Pons (tissue), 1 donor: ENCODE data around the gene CD82.

Source experiments
- DNase-seq: peaks from one replicate; pipeline ENCODE4 v3.0.0-alpha.2; 2016; ENCODE audit warnings: low spot score

CD82 gene

DNA sequence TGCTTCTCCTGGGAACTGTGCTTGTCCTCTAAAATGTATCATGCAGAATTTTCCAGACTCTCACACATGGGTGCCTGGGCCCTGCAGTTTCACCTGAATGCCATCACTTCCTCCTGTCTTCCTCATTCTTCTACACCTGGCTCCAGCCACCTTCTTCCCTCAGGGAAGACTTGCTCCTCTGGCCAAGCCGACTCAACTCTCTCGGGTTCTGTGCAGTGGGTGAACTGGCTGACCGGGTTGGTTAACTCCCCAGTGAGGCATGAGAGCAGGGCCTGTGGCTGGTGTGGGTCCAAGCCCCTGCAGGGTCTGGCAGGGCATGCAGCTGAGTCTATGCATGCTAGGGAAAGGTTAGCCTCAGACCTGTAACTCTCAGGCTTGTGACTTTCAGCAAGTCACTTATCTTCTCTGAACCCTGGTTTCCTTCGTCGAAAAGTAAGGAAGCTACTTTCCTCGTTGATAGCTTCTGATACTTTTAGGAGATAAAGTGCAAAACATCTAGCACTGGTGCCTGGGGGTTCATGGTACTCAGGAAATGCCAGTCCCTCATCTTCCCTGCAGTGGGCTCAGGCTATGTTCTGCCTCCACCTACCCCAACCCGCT is 11.9 kb downstream of the CD82 start:
- DNase-seq: no peak

- no peak for DNase-seq
Measured at GRCh38 chr11:44578279-44578678, 12.8 kb downstream of the CD82 start.

DNA sequence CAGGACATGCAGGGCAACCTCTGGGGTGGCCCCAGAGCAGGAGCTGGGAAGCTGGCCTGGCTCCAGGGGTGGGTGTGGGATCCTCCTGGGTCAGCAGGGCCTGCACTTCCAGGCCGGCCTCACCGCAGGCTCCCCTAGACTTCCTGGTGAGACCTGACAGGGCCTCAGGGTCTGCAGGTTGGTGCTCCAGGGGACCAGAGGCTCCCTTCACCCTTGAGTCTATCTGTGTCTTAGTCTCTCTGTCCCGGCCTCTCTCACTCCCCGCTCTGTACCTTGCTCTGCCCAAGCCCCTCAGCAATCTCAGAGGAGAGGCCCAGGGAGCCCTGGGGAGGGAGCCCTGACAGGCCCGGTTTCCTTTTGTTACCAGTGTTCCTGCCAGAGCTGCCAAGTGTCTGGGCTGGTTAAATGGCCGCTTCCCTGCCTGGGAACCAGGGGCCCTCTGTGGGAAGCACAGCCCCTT is 13.9 kb downstream of the CD82 start:
- no peak for DNase-seq

GRCh38 chr11:44580701-44581100 is 15.2 kb downstream of the CD82 start:
- no peak for DNase-seq

DNA sequence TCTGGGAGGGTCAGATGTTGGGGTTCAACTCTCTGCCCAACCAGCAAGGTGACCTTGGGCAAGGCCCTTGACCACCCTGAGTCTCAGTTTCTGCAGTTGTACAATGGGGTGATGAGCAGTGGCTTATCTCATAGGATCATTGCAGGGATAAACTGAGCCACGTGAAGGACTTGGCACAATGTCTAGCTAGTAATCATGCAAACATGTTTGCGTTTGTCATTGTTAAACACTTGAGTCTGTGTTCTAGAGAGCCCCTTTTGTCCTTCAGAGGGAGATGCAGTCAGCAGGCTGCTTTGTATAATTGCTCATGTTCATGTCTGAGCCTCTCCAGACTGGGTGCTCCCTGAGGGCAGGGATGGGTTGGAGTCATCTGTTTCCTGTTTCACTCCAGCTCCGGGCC is 15.8 kb downstream of the CD82 start:
- no peak for DNase-seq

- no peak for DNase-seq
Measured at GRCh38 chr11:44582641-44583352, 17.3 kb downstream of the CD82 start.

DNA sequence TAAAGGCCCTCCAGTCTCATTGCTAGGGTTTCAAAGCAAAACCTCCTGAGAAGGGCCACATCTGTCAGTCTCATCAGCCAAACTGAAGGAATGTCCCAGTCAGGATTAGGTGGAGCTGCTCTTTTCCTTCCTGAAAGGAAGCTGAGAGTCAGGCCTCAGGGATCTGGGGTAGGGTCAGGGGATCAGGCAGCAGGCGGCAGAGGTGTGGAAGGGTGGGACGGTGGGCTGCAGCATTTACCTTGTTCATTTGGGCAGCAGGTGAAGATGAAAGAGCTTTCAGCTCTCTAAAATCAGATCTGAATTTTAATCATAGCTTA is 17.8 kb downstream of the CD82 start:
- DNase-seq: no peak

DNA sequence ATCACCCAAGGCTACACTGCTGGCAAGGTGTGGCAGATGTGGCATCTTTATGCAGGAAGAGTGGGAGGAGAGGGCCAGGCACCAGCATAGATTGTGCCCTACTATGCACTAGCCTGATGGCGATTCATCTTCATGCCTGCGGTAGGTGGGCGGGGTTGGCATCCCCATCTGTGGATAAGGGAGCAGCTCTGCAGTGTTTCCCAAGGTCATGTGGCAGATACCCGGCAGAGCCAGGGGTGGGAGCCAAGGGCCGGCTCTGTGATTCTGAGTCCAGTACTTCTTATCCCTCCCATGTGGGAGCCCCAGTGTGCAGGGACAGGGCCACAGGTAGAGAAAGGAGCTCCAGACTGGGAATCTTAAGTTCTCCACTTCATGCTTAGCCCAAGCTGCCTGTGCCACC is 20.0 kb downstream of the CD82 start:
- DNase-seq: no peak

DNA sequence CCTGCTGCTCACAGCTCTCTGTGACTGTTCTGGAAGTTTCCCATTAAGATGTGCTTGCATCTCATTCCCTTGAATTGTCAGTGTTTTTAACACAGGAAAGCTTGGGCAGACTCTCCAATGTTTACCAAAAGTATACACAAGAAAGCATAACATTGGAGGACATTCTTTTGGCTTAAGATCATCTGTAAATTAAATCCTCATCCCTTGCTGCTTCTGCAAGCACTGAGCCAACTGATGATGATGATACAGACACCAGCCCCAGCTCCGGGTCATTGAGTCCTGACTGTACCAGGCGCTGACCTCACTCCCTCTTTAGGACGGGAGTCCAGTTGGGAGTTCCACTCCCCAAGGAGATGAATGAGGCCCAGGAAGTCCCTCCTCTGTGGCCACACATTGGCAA is 23.8 kb downstream of the CD82 start:
- DNase-seq: peak; percentile 66

DNA sequence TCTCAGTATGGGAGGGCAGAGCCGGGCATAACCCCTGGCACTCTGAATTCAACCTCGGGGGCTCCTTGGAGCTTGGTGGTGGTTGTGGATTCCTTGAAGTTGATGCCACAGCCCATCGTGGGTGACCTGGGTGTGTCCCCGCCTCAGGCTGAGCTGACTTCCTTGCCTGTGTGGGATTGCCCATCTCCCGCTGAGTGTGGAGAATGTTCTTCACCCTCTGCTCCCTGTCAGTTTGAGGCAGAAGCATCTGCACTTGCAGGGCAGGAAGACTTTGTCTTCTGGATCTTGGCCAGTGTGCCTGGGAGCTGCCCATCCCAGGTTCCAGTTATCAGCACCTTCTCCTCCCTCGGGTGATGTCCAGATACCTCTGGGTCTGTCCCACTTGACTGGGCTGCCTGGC is 25.3 kb downstream of the CD82 start:
- no peak for DNase-seq

- DNase-seq: no peak
Measured at GRCh38 chr11:44591557-44591956, 26.1 kb downstream of the CD82 start.

- no peak for DNase-seq
Measured at GRCh38 chr11:44592125-44592940, 26.9 kb downstream of the CD82 start.

DNA sequence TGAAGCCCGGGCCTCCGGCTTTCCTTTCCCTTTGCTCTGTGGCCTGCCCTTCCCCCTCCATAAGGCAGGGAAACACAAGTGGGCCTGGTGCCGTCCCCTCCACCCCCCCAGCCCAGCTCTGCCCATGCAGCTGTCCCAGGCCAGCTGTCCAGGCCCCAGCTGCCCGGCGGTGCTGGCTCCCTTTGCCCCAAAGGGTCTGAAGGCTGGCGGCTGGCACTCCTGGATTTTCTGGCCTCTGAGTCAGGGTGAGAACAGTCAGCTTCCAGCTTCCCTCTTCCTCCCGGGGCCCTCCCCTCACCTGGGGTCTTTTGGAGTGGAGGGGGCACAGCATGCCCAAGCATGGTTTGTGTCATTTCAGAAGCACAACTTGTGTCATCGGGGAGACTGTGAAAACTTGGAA is 27.8 kb downstream of the CD82 start:
- DNase-seq: peak; percentile 86

DNA sequence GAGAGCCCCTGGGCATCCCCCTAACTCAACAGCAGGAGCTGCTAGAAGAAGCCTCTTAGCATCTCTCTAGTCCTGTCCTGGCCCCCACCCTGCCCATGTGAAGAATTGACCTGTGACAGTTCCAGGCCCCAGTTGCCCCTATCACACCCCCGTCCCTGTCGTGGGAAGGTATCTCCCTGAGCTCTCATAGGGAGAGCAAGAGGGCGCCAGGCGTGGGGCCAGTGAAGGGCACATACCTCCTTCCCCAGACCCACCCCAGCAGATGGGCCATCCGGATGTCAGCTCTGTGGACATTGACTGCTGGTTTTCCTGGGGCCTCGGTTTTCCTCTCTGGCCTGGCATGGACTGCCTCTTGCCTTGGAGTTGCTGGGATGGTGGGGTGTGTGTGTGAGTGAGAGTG is 29.5 kb downstream of the CD82 start:
- no peak for DNase-seq

- DNase-seq: peak; percentile 78
Measured at GRCh38 chr11:44595964-44596381, 30.5 kb downstream of the CD82 start.

DNA sequence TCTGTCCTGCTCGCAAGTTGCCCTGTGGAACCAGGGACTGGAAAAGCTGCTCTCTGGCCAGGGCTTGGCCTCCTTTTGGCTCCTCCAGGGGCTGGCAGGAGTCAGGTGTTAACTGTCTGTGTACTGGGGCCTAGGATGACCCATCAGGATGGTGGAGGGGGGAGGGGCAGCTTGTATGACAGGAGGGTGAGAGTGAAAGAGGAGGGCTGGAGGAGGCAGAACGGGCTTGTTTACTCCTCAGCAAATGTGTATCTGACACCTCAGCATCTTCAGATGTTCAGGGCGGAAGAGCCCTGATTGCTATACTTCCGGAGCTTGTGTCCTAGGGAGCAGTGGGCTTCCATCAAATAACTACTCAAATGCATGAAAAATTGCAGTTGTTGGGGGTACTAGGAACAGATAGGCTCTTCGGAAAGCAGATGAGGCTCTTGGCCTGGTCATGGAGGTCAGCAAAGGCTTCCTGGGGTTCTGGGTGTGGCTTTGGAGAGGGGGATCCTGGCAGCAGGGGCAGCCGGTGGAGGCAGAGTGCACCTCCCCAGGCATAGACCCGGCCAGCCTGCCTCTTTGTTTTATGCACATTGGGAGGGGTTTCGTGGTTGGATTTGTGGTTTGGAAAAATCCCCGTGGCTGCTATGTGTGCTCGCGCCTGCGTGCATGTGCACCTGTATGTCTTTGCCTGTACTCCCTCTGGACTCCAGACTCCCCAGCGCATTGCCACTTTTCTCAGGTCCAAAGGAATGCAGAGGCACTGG is 31.2 kb downstream of the CD82 start:
- no peak for DNase-seq

DNA sequence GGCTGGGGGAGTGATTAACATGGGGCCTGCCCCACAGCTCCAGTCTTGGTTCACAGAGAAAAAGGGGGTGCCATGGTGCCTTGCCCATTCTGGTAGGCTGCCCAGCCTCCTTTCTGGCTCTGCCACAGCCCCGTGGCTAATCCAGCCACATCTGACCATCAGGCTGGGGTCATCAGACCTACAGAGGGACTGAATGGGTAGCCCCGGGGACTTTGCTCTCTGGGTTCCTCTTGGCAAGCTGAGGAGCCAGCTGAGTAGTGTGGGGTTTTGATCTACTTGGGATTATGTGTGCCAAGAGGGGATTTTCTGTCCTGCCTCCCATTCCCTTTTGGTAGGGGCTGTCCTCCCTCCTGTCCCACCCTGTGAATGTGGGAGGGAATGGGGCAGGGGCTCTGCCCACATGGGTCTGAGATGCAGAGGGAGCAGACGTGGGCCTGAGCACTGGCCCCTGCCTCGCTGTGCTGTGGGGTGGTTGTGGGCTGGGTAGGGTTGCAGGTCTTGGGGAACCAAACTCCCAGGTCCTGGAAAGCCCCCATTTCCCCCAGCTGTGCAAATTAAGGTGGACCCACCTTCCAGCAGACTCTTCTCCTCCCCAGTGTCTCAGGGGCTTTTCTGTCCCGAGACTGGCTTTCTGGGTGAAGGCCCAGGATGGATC is 32.0 kb downstream of the CD82 start:
- no peak for DNase-seq

DNA sequence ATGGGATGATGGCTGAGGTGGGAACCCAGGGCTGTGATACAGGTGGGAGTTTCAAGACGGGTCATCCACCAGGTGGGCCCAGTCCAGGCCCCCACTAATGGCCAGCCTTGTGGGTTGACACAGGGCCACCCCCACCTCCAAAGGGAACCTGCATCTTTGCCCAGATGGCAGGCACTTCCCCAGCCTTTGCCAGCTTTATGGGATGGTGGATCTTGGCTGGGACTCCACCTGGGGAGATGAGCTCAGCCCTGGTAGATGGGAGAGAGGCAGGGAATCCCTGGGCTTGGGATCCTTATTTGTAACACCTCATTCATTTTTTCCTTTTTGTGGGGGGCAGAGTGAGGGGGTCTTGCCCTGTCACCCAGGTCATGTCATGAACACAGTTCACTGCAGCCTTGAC is 33.4 kb downstream of the CD82 start:
- DNase-seq: no peak

DNA sequence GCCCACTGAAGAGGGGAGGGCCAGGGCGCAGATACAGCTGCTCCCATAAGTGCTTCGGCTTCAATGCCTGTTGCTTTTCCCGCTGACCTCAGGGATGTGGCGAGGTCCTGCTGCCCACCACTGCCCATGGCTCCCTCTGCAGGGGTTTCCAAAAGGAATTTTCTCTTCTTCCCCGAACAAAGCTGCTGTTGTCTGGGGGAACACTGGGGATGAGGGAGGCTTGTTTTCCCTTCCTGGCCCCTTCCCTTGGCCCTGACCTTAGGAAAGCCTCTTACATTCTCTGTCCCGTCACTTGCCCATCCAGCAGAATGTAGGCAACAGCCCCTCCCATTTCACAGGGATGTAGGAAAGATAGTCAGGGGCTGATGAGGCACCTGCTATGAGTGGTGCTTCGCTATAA is 34.8 kb downstream of the CD82 start:
- DNase-seq: peak; percentile 42

DNA sequence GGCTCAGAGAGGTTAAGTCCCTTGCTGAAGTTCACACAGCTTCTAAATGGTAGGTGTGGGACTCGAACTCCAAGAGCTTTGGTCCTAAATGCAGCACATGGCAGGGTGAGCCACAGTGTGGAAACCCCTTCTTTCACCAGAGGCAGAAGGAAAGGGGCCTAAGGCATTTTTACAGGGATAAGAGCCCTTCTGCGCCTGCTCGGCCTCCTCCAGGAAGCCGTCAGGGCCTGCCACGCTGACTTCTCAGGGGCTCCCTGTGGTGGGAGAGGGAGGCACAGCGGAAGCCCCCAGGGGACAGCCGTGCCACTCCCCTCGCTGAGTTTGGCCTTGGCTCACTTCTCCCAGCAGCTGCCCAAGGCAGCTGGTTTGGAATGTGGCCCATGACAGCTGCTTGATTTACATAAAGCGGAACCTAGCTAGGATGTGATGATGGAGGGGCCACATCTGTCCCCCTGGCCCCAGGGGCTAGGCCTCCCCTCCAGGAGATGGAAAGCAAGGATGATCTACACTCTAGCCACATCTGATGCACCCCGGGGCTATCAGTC is 35.4 kb downstream of the CD82 start:
- no peak for DNase-seq

- no peak for DNase-seq
Measured at GRCh38 chr11:44601471-44602370, 36.3 kb downstream of the CD82 start.
